Adrenal gland (tissue), 12 donors: Measurements from ENCODE around the gene FGD6. TPM values are rescaled to one million over a fixed set of nuclear protein-coding genes. Genes with fewer than 3 reads are reported as not detected.
"Not testable (repeated sequence)": the region's sequence is repeated elsewhere in the genome, so short reads cannot be mapped to it uniquely, and the experiment has no call there.

Source experiments
- DNase-seq, 7 donors: peaks; one replicate each; pipeline ENCODE4 v3.0.0-alpha.2; 2019 to 2020
- H3K27ac ChIP-seq, 5 donors: fragments of 200-600 bp; sonication (generic) in 4 of 5; 1 replicate in 3 of 5; 2 replicates in 2 of 5; pipeline versions ENCODE4 v1.5.1 to v1.8.0; 2016 to 2020; ENCODE audit warnings: mild to moderate bottlenecking in 1 of 5
- H3K27me3 ChIP-seq: fragments of 200-600 bp; 2 replicates; pipeline ENCODE4 v1.8.0; 2021
- H3K36me3 ChIP-seq, 2 donors: fragments of 200-600 bp; replicated peaks in 1 of 2; 1 replicate in 1 of 2; 2 replicates in 1 of 2; pipeline versions ENCODE4 v1.5.1 to v1.8.0; 2018 to 2022
- H3K4me1 ChIP-seq, 2 donors: fragments of 200-600 bp; replicated peaks in 1 of 2; 1 replicate in 1 of 2; 2 replicates in 1 of 2; pipeline versions ENCODE4 v1.5.1 to v1.8.0; 2018 to 2021
- H3K4me3 ChIP-seq, 4 donors: fragments of 200-600 bp; sonication (generic) in 3 of 4; one replicate each; pipeline ENCODE4 v1.5.1; 2016 to 2018
- H3K9me3 ChIP-seq, 3 donors: fragments of 200-600 bp; sonication (generic) in 1 of 3; replicated peaks in 1 of 3; 1 replicate in 2 of 3; 2 replicates in 1 of 3; pipeline versions ENCODE4 v1.5.1 to v1.8.0; 2016 to 2021
- CTCF ChIP-seq, 6 experiments: fragments of 450-650 bp in 4 of 6; fragments of 200-600 bp in 2 of 6; sonication (generic) in 1 of 6; IDR thresholded peaks; 1 replicate in 5 of 6; 2 replicates in 1 of 6; pipeline versions ENCODE4 v1.5.1 to v1.8.0; 2016 to 2021; ENCODE audit warnings: antibody characterized with exemption in 6 of 6, mild to moderate bottlenecking in 2 of 6, moderate library complexity in 1 of 6
- POLR2A ChIP-seq, 2 donors: fragments of 450-650 bp; IDR thresholded peaks; one replicate each; pipeline ENCODE4 v1.6.1; 2017; ENCODE audit warnings: antibody characterized with exemption in 2 of 2, mild to moderate bottlenecking in 2 of 2, moderate library complexity in 1 of 2
- WGBS, 4 donors: extraction: QIAGEN DNeasy Blood & Tissue Kit in 2 of 4; methylation state at CpG; one replicate each; pipeline versions ENCODE4 v1.1.5 to v1.1.7; 2013 to 2017; 5-methylcytosine and 5-hydroxymethylcytosine counted together
- intact Hi-C, 2 donors: fragments of 100-400 bp; cut with DNase I; formaldehyde crosslinking; loops; one replicate each; pipeline versions ENCODE4 v1.14.1 to v1.15.0; 2022 to 2023
- polyA plus RNA-seq, 3 donors: library from polyadenylated mRNA; stranded (reverse); fragments of 200-250 nt in 2 of 3; fragments of 350-450 nt in 1 of 3; fragmentation: Illumina TruSeq in 1 of 3; extraction: RNeasy Lipid Tissue Mini Kit (QIAGEN cat#74804) in 1 of 3; gene quantifications; one replicate each; pipeline ENCODE4 v1.2.3, GENCODE V29; 2013 to 2014
- total RNA-seq, 9 donors: library from RNA; depleted of rRNA in 4 of 9; stranded (reverse); fragments of >200 nt in 4 of 9; fragments of 120-200 nt in 1 of 9; fragmentation: NEBNext Ultra II Directional in 1 of 9; extraction: Animal tissue kit (Norgen Biotek cat#: 25700) in 1 of 9; gene quantifications; one replicate each; pipeline versions ENCODE4 v1.1.0 to v1.2.4, GENCODE V29; 2013 to 2023
- donor health status: healthy with polysubstance abuse.
- donor health status: Bipolar disorder and iron deficiency.
- donor health status: DM: yes; HTN: yes; CAD: no.
- donor health status: DM: no; HTN: no; CAD: no.
- donor health status: DM: no; HTN: no; CAD: no.
- donor health status: DM: yes; HTN: yes; CAD: no.

Gene FGD6
- total and polyA plus RNA-seq, 12 donors = 2.3 to 33.9 (median 18.1) TPM

- Histone ChIP-seq H3K9me3 (no peaks in the 10 kb centered on the region), H3K27me3 (no peaks in the 10 kb centered on the region), H3K4me1 (peaks cover 0 to 30% of the 10 kb centered on the region in 2 donors), H3K36me3 (no peaks in the 10 kb centered on the region), H3K4me3 (no peak overlapping the region), H3K27ac (no peak overlapping the region)
- DNase-seq = no peak
- 75 to 90% (median 88%) methylated on average over 3 of the region's 3 CpGs for WGBS, 4 donors
- intact Hi-C loops = no loop called here
- TF ChIP-seq CTCF (IDR thresholded peaks at IDR 0.05) (no peak), POLR2A (IDR thresholded peaks at IDR 0.05) (no peak)
Observed at GRCh38 chr12:95244350-95244749, 27.1 kb upstream of the FGD6 start.

GRCh38 chr12:95243497-95244183 is 26.4 kb upstream of the FGD6 start:
- intact Hi-C loops = no loop called here
- Histone ChIP-seq H3K4me1 (peaks cover 0 to 31% of the 10 kb centered on the region in 2 donors), H3K27me3 (no peaks in the 10 kb centered on the region), H3K9me3 (no peaks in the 10 kb centered on the region), H3K4me3 (no peak overlapping the region), H3K36me3 (no peaks in the 10 kb centered on the region), H3K27ac (no peak overlapping the region)
- TF ChIP-seq POLR2A (IDR thresholded peaks at IDR 0.05) (no peak), CTCF (IDR thresholded peaks at IDR 0.05) (no peak)
- DNase-seq = no peak
- WGBS, 4 donors = 92 to 97% (median 94%) methylated on average over 4 of the region's 4 CpGs

- DNase-seq = no peak
- TF ChIP-seq CTCF (IDR thresholded peaks at IDR 0.05) (no peak), POLR2A (IDR thresholded peaks at IDR 0.05) (no peak)
- H3K4me1 ChIP-seq = peaks cover 0 to 45% of the 10 kb centered on the region in 2 donors
- no peaks in the 10 kb centered on the region for H3K9me3 ChIP-seq
- intact Hi-C loops = no loop called here
- no peaks in the 10 kb centered on the region for H3K27me3 ChIP-seq
- no peaks in the 10 kb centered on the region for H3K36me3 ChIP-seq
- no peak overlapping the region for H3K4me3 ChIP-seq
- H3K27ac ChIP-seq = peak overlapping the region in 1 of 5 donors; percentile 34
- 78 to 88% (median 81%) methylated on average over 4 of the region's 4 CpGs for WGBS, 4 donors
Observed at GRCh38 chr12:95241761-95242506, 24.7 kb upstream of the FGD6 start.

DNA sequence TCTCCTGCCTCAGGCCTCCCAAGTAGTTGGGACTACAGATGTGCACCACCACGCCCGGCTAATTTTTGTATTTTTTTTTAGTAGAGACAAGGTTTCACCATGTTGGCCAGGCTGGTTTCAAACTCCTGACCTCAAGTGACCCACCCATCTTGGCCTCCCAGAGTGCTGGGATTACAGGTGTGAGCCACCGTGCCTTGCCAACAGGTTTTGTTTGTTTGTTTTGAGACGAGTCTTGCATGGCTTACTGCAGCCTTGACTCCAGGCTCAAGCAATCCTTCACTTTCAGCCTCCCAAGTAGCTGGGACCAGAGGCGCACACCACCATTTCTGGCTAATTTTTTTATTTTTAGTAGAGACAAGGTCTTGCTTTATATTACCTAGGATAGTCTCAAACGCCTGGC is 23.9 kb upstream of the FGD6 start:
- WGBS, 4 donors = 78 to 86% (median 84%) methylated on average over 6 of the region's 6 CpGs
- H3K4me3 ChIP-seq, intact Hi-C loops: not testable (repeated sequence)

More for the DNA sequence above, 23.9 kb upstream of the FGD6 start:
- not testable (repeated sequence) for H3K27me3 ChIP-seq, H3K36me3 ChIP-seq, H3K9me3 ChIP-seq, DNase-seq
- peaks cover 0 to 42% of the 10 kb centered on the region in 2 donors for H3K4me1 ChIP-seq
- H3K27ac ChIP-seq = peak overlapping the region in 2 of 5 donors; percentile 13 to 34
